H1 (cell line): Measurements from ENCODE around the gene KCNQ1OT1.

ENCODE experiments used
- CHD1 ChIP-seq: IDR thresholded peaks from 2 replicates; pipeline ENCODE4 v1.6.1; 2012; ENCODE audit warnings: low read depth, low read length, improper control_type of control experiment
- MAFK ChIP-seq: IDR thresholded peaks from 2 replicates; pipeline ENCODE4 v1.6.1; 2012; ENCODE audit warnings: low read depth, mild to moderate bottlenecking, improper control_type of control experiment, low read length
- RNF2 ChIP-seq: fragments of 200-900, 300-1000 bp; sonication (generic); IDR thresholded peaks from 2 replicates; pipeline ENCODE4 v1.7.1; 2016; ENCODE audit warnings: borderline replicate concordance, low read depth, mild to moderate bottlenecking, antibody characterized with exemption, low read length; ENCODE audit not compliant: poor library complexity, severe bottlenecking; ENCODE audit errors: missing control alignments
- SUZ12 ChIP-seq: fragments of 200-600 bp; sonication (generic); IDR thresholded peaks from 2 replicates; pipeline ENCODE4 v1.6.1; 2012; ENCODE audit warnings: mild to moderate bottlenecking, inconsistent platforms, low read length, moderate library complexity, mixed read lengths
- TBP ChIP-seq: IDR thresholded peaks from 2 replicates; pipeline ENCODE4 v1.6.1; 2011; ENCODE audit warnings: low read depth, low read length, improper control_type of control experiment
- TCF12 ChIP-seq: IDR thresholded peaks from 2 replicates; pipeline ENCODE4 v1.6.1; 2011; ENCODE audit warnings: low read depth, mild to moderate bottlenecking, low read length
- TF ChIP-seq, protein P1 (sequence below): IDR thresholded peaks from 2 replicates; pipeline ENCODE4 v1.6.1; 2011; ENCODE audit warnings: low read length, improper control_type of control experiment
- TF ChIP-seq, protein P2 (sequence below), 3 experiments: IDR thresholded peaks; 1 replicate in 2 of 3; 2 replicates in 1 of 3; pipeline versions ENCODE4 v1.5.1 to v1.6.1; 2011; ENCODE audit warnings: low read length in 3 of 3, mild to moderate bottlenecking in 3 of 3, inconsistent platforms in 2 of 3, low read depth in 1 of 3, moderate library complexity in 1 of 3; ENCODE audit not compliant: insufficient read depth in 1 of 3; ENCODE audit errors: control extremely low read depth in 1 of 3

DNA sequence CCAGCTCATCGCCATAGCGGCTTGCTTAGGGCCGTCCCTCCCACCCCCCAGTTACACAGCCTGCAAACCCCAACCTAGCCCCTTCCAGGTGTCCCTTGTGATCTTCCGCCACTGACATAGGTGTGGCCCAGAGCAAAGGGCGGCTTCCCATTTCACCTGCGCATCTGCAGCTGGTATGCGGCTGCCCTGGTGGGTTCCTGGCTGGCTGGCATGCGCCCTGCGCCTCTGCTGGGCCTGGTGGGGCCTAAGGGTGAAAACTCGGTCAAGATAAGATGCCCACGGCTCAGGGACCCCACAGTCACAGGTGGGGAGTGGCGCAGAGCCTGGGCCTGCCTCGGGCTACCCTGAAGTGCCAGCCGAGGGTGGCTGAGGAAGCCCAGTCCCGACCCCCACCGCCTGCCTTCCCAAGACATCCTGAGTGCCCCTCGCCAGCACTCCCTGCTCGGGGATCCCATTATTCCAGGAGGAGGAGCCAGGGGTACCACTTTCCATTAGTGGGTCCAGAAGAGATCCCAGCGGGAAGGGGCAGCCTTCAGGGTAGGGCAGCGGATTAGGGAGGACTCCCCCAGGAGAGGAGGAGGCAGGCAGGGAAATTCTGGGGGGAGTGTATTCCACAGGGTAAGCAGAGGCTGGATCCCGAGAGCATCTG, 36.9 kb upstream of the KCNQ1OT1 start:
- no peak for TF ChIP-seq RNF2
- TF ChIP-seq, protein P1, sequence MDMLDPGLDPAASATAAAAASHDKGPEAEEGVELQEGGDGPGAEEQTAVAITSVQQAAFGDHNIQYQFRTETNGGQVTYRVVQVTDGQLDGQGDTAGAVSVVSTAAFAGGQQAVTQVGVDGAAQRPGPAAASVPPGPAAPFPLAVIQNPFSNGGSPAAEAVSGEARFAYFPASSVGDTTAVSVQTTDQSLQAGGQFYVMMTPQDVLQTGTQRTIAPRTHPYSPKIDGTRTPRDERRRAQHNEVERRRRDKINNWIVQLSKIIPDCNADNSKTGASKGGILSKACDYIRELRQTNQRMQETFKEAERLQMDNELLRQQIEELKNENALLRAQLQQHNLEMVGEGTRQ, result no peak
- TF ChIP-seq, protein P2, sequence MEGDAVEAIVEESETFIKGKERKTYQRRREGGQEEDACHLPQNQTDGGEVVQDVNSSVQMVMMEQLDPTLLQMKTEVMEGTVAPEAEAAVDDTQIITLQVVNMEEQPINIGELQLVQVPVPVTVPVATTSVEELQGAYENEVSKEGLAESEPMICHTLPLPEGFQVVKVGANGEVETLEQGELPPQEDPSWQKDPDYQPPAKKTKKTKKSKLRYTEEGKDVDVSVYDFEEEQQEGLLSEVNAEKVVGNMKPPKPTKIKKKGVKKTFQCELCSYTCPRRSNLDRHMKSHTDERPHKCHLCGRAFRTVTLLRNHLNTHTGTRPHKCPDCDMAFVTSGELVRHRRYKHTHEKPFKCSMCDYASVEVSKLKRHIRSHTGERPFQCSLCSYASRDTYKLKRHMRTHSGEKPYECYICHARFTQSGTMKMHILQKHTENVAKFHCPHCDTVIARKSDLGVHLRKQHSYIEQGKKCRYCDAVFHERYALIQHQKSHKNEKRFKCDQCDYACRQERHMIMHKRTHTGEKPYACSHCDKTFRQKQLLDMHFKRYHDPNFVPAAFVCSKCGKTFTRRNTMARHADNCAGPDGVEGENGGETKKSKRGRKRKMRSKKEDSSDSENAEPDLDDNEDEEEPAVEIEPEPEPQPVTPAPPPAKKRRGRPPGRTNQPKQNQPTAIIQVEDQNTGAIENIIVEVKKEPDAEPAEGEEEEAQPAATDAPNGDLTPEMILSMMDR (IDR thresholded peaks at IDR 0.05; ENCODE audit: control extremely low read depth in 1 of 3, insufficient read depth in 1 of 3, low read depth in 1 of 3, low read length in 3 of 3), result no peak
- TF ChIP-seq TBP, result no peak
- no peak for TF ChIP-seq TCF12
- no peak for TF ChIP-seq MAFK
- TF ChIP-seq CHD1, result no peak
- no peak for TF ChIP-seq SUZ12
